GM11168 (cell line): ENCODE data around the gene WSCD2.

Experiments
- in situ Hi-C: fragments of 300-500 bp; cut with MboI; formaldehyde crosslinking; loops from one replicate; pipeline ENCODE4 v1.12.0; 2022; ENCODE audit warnings: low sequenced_read_pairs; ENCODE audit not compliant: unreplicated experiment

WSCD2 gene

GRCh38 chr12:108254517-108255251, 125.6 kb downstream of the WSCD2 start:
- in situ Hi-C loops: no loop called here

- in situ Hi-C loops: no loop called here
Observed at GRCh38 chr12:108255252-108255602, 126.1 kb downstream of the WSCD2 start.

DNA sequence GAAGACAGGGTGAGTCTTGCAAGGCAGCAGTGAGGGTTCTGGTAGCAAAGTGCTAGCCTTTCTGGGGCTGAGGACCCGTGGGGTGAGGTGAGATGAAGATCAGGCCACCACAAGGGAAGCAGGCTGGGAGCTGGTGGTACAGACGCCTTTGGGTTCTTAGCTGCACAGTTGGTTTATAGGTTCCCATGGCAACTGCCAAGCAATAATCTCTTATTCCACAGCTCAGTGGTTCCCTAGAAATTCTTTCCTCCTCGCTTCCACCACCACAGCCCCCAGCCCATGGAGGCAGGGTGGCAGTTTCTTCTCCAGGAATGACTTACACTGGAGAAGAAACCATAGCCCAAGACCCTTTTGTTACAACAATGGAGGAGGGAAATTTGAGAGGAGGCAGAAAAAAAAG, 127.9 kb downstream of the WSCD2 start:
- in situ Hi-C loops: no loop called here

GRCh38 chr12:108257610-108258106, 128.6 kb downstream of the WSCD2 start:
- in situ Hi-C loops: no loop called here

DNA sequence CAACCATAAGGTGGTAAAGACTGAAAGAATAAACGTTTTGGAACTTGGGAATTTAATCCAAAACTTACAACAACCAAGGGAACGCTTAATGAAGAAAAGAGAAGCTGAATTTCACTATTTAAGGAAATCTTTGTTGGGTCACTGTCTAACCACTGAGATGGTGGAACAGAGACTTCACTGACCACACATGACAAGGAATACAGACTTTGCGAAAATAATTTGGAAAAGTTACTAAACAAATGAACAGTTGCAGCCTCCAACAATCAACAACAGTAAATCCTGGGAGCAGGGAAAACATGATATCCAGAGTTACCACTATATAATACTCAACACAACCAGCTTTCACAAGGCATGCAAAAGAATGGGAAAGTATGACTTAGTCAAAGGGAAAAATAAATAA, 131.0 kb downstream of the WSCD2 start:
- in situ Hi-C loops: no loop called here

DNA sequence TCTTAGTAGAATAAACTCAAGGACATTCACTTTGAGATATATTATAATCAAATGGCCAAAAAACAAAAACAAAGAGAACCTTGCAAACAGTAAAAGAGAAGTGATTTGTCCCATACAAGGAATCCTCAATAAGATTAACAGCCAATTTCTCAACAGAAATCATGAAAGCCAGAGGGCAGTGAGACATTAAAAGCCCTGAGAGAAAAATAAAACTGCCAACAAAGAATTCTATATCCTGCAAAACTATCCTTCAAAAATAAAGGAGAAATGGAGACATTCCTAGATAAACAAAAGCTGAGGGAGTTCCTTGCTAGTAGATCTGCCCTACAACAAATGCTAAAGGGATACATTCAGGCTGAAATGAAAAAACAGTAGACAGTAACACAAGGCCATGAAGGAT, 131.9 kb downstream of the WSCD2 start:
- in situ Hi-C loops: no loop called here

DNA sequence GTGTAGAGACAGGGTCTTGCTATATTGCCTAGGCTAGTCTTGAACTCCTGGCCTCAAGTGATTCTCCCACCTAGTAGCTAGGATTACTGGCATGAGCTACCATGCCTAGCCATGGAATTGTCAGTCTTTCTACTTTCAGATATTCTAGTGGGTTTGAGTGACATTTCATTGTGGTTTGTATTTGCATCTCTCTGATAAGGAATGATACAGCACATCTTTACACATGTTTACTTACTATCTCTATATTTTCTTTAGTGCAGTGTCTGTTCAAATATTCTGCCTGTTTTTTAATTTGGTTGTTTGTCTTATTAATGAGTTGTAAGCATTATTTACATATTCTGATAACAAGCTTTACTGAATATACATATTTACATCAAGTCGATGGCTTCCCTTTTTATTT, 136.4 kb downstream of the WSCD2 start:
- in situ Hi-C loops: no loop called here

DNA sequence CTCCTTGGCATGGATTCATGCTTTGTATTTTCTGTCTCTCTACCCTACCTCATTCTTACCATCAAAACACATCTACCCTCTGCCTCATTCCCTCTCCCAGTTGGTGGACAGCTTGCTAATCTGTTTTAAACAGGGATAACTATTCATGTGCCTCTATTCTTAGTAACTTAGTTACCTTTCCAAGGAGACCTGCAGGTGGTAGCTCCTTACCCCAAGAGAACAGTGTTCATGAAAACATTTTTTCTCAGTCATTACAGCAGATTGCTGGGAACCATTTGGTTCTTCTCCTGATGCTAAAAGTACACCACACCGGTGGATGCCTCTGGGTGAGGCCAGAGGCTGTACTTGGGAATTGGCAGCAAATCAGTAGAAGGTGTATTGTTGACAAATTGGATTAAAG, 137.0 kb downstream of the WSCD2 start:
- in situ Hi-C loops: no loop called here

GRCh38 chr12:108267450-108267849, 138.4 kb downstream of the WSCD2 start:
- in situ Hi-C loops: no loop called here

GRCh38 chr12:108268397-108268796, 139.3 kb downstream of the WSCD2 start:
- in situ Hi-C loops: no loop called here

DNA sequence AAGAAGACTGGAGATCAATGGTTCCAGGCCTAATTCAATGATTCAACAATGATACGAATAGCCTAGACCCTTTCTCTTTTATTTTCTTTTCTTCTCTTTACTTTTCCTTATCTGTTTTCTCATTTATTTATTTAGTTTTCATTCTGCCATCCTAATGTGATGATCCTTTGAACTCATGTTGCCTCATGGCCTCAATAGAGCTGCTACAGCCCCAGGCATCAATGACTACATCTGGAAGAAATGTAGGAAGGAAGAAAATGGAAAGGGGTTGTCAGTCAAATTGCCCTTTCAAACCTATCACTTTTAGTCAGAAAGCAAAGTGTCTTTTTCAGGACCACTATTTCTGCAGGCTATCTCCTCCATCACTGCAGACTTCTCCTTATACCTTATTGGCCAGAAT, 140.1 kb downstream of the WSCD2 start:
- in situ Hi-C loops: no loop called here

DNA sequence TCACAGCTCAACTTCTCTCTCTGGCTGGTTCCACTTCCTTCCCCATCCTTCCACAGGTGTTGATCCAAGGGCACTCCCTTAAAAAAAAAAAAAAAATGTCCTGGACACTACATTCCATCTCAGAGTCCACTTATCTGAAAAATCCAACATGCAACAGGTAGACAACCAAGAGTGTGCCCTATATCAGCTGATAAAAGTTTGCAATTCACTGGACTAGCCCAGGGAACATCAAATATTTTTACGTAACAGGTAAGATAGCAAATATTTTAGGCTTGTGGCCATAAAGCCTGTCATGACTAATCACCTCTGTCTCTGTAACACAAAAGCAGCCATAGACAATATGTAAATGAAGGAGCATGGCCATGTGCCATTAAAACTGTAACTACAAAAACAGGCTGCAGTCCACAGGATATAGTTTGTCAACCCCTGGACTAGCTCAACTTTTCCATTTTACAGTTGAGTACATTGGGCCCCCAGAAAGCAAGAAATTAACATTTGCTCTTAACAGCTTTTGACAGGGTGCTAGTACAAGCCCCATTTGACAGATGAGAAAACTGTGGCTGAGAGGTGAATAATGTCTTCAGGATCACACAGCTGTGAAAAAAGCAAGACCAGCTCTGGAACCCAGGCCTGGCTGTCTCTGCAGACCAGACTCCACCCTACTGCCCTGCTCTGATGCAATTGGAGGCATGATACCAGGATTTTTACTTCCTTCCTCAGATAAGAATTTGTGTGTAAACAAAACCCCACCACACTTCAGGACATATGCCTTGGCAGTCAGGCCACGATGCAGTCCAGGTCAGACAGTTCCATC, 141.2 kb downstream of the WSCD2 start:
- in situ Hi-C loops: no loop called here

DNA sequence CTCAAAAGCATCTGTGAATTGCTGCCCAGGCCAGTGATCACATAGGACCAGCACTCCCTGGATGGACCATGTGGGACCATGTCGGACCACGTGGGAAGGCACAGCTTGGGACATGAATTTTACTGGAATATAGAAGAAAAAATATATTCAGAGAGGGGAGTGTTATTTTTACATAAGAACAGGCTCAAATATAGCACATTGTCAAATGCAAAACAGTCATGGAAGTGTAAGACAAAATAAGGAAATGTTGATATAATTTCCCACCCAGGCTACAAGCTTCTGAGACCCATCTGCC, 141.7 kb downstream of the WSCD2 start:
- in situ Hi-C loops: no loop called here

GRCh38 chr12:108271951-108272872, 143.1 kb downstream of the WSCD2 start:
- in situ Hi-C loops: no loop called here

GRCh38 chr12:108273217-108273616, 144.1 kb downstream of the WSCD2 start:
- in situ Hi-C loops: no loop called here

DNA sequence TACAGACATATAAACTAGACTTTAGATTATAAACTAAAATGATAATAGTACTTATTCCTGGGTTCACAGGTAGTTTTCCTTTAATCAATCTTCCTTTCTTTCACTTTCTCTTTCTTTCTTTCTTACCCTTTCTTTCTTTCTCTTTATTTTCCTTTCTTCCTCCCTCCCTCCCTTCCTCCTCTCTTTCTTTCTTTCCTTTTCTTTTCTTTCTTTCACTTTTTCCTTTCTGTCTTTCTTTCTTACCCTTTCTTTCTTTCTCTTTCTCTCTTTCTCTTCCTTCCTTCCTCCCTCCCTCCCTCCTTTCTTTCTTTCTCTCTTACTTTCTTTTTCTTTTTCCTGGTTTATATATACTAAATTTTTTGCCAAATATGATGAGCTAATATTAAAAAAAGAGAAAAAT, 148.5 kb downstream of the WSCD2 start:
- in situ Hi-C loops: no loop called here

GRCh38 chr12:108282160-108282559, 153.1 kb downstream of the WSCD2 start:
- in situ Hi-C loops: no loop called here

- in situ Hi-C loops: no loop called here
Observed at GRCh38 chr12:108282676-108283075, 153.6 kb downstream of the WSCD2 start.

DNA sequence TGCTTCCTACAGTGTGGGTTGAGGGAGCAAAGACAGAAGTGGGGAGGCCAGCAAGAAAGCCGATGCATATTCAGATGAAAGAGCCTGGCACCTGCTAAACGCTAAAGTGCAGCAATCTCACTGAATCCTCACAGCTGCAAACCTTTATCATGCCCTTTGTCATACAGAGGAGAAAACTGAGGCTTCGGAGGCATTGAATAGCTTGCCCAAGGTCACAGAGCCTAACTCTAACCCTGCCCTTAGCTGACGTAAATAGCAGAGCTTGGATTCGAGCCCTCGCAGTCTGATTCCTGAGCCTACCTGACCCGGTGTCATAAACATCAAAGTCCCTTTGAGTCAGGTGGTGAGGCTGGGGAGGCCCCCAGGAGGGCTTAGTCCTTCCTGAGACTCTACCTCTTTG, 155.1 kb downstream of the WSCD2 start:
- in situ Hi-C loops: no loop called here

DNA sequence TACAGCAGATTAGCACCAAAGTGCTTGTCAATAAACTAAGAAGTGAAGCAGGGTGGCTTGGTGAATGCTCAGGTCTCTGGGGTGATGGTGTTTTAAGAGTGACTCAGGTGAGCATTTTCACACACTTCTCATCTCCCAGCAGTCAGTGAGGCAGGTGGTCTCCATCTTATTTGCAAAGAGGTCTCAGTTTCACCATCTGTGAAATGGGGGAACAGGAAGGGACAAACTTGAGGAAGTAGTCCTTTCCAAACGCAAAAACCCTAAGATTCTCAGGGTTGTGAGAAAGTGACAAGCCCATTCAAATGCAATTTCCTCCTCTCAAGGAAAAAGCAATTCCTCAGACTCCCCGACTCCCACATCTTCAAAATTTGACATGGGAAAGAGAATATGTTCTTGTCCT, 155.9 kb downstream of the WSCD2 start:
- in situ Hi-C loops: no loop called here

DNA sequence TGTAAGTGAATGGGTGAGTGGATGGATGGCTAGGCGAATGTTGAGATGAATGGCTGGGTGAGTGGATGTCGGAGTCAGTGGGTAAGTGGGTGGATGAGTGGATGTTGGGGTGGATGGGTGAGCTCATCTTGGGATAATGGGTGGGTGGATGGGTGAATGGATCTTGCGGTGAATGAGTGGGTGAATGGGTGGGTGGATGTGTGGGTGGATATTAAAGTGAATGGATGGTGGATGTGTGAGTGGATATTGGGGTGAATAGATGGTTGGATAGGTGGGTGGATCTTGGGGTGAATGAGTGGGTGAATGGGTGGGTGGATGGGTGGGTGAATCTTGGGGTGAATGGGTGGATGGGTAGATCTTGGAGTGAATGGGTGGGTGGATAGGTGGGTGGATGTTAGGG, 158.1 kb downstream of the WSCD2 start:
- in situ Hi-C loops: no loop called here
